Muscle of back (tissue), 11 donors: Measurements from ENCODE around the gene NOMO2. TPM values are rescaled to one million over a fixed set of nuclear protein-coding genes. Genes with fewer than 3 reads are reported as not detected.
"Not testable (repeated sequence)": the region's sequence is repeated elsewhere in the genome, so short reads cannot be mapped to it uniquely, and the experiment has no call there.

Experiments
- DNase-seq, 3 donors: peaks; one replicate each; pipeline versions ENCODE4 v3.0.0 to v3.0.0-alpha.2; 2013
- polyA plus RNA-seq, 10 donors: library from polyadenylated mRNA; unstranded; fragments of 120-200 nt; gene quantifications; one replicate each; pipeline ENCODE4 v1.2.1, GENCODE V29; 2013; ENCODE audit not compliant: insufficient read length in 10 of 10

NOMO2 gene
- polyA plus RNA-seq, 10 donors, result 29.4 to 95.6 (median 61.7) TPM

DNA sequence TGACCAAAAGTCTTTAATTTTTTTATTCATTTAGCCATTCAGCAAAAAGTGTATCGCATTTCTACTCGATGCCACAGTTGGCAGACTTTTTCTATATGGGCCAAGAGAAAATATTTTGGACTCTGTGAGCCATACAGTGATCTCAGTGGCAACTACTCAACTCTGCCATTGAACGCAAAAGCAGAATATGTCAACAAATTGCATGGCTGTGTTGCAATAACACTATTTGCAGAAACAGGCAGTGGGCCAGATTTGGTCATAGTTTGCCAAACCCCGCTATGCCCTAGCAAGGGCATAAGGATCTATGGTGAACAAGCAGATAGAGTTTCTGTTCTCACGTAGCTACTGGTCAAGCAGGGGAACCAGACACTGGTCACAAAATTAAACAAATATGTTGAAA is 18.5 kb upstream of the NOMO2 start:
- not testable (repeated sequence) for DNase-seq

DNA sequence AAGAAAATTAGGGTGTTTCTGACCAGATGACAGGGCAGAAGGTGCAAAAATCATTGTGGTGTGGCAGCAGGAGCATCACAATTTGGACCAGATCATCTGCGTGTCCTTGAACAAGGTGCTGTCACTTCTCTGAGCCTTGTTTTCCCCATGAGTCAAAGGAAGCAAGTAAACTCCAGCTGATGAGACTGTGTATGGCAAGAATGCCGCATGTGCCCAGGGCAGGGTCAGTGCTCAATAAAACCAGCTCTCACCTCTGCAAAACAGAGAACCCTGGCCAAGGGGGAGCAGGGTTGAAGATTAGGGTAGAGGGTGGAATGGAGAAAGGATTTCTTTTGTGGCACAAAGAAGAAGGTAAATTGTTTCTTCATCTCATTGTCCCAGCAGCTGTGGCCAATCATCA is 17.4 kb upstream of the NOMO2 start:
- DNase-seq, result not testable (repeated sequence)

DNA sequence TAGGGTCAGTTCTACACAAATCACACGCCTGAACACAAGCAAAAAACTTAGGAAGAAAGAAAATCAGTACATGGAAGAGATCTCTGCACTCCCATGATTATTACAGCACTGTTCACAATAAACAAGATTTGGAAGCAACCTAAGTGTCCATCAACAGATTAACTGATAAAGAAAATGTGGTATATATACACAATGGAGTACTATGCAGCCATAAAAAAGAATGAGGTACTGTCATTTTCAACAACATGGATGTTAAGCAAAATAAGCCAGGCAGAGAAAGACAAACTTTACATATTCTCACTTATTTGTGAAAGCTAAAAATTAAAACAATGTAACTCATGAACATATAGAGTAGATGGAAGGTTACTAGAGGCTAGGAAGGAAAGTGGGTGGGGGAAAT is 16.0 kb upstream of the NOMO2 start:
- not testable (repeated sequence) for DNase-seq

DNA sequence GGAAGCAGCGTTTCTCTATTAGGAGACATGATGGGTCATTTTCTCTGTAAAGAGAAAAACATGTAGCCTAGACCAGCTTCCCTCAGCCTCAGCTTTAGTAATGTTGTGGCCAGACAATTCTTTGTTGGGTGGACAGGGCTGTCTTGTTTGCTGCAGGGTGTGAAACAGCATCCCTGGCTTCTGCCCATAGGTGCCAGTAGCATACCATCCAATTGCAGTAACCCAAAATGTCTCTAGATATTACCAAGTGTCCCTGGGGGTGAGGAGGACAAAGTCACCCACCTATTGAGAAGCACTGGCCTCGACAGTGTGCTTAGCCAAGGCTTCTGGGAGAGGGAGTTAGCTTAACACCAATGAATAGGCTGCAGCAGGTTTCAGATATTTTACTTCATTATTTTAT is 14.0 kb upstream of the NOMO2 start:
- DNase-seq, result not testable (repeated sequence)

DNA sequence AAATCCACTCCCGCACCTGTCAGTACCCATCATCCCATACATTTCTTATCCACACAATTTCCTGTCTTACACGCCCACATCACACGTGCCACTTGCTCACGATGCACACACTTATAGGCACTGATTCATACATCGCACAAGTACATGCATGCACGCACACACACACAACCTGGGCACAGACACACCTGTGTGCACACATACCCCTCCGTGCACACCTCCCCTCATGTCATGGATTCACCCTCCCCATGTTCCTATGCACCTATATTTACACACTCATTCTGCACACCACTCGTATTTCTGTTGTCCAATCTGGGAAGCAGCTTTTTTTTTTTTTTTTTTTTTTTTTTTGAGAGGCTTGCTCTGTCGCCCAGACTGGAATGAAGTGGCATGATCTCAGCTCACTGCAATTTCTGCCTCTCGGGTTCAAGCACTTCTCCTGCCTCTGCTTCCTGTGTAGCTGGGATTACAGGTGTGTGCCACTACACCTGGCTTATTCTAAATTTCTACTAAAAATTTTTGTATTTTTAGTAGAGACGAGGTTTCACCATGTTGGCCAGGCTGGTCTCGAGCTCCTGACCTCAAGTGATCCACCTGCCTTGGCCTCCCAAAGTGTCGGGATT is 13.5 kb upstream of the NOMO2 start:
- not testable (repeated sequence) for DNase-seq

DNA sequence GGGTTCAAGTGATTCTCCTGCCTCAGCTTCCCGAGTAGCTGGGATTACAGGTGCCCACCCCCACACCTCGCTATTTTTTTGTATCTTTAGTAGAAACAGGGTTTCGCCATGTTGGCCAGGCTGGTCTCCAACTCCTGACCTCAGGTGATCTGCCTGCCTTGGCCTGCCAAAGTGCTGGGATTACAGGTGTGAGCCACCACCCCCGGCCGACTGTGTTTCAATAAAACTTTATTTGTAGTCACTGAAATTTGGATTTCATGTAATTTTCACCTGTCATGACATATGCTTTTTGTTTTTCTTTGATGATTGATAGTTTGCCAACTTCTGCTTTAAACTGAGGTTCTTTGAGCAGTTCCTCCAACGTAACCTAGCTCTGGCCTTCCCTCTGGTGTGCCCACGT is 12.0 kb upstream of the NOMO2 start:
- DNase-seq, result not testable (repeated sequence)

DNA sequence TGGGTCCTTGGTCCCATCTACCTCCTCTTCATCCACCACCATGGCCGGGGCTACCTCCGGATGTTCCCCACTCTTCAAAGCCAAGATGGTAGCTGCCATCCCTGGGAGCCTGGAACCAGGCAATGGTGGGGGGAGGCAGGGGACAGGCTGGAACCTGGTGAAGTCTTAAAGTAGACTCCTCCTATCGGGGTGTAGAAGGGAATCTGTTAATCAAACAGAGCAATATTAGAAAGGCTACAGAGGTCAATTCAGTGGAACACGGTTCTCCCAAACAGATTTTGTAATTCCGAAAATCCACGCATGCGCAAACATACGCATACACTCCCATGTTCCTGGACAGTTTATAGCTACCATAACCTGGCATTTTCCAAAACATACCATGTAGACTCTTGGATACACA is 11.1 kb upstream of the NOMO2 start:
- not testable (repeated sequence) for DNase-seq

DNA sequence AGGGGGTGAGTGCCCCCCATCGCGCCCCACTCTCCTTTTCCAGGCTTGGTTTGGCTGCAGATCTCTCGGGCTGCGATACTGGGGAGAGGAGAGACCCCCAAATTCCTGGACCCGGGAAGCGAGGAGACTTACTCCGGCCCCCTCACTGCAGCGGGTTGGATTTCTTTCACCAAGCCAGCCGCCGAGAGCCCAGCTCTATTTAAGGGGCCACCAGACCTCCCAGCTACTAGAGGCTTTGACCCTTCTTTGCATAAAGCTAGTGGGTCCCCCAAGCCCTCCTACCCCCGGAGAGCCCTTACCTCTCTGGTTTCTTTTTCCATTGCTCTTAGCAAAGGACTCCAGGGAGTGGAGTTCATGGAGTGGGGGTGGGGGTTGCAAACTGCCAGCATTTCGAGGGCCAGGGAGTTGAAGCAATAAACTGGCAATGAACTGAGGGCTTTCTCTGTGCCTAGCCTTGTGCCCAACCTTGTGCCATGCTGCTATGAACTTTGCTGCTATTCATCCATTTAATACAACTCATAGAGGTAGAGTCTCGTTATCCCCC is 9.5 kb upstream of the NOMO2 start:
- not testable (repeated sequence) for DNase-seq

DNA sequence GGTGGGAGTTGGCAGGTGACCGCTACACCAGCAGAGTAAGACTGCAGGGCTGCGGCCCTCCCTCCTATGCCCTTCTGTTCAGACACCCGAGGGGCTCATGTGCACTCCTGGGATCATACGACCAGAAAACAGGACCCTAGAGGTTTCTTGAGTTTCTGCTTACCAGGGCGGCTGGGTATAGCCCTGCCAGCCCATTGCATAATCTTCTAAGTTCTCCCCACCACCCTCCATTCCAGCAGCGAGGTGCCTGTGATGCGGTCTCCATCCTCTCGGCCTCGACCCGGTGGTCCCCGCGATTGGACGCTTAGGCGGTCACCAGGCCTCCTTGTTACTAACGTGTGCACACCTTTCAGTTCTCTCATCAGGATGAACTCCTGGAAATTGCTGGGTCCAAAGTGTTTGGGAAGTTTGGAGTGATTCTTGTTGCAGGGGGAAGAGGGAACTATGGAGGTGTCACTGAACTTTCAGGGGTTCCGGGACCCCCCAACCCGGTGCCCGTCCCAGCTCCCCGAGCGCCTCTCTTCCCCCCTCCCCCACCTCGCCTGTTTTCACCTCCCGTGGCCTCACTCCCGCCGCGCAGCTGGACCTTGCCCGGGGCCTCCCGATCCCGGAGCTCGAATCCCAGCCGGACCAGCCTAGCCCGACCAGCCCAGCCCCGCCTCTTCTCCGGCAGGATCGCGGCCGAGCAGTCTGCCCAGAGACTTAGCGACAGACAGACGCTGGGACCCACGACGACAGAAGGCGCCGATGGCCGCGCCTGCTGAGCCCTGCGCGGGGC is 8.8 kb upstream of the NOMO2 start:
- peak in 1 of 3 donors; percentile 4 for DNase-seq

DNA sequence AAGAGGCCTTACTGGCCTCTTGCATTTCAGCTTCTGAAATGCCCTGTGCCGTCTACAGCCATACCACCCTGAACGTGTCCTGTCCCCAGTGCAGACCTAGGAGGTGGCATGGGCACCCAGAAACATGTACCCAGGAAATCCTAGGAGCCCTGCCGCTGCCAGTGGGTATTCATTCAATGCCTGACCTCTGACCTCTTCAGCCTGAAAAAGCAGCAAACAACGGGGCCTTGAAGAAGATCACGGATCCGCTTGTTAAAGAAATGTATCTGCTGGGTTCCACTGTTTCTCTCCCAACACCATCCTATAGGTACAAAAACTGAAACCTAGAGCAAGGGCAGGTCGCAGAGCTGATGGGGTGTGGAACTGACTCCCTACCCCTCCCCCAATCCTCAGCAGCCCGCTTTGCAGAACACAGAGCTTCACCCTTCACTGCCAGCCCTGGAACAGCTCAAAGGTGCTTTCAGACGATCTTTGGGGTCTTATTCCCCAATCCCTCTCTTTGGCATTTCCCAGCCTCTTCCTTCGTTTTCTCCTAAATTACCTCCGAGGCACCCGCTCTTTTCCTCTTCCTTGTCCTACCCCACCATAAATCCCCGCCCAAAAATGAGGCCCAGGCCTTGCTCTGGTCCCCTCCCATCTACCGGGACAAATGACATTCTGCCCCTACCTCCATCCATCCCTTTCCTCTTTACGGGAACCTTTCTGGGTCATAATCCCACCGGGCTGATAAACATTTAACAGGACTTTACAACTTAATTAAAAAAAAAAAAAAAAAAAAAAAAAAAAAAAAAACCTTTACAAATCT is 1.3 kb downstream of the NOMO2 start:
- not testable (repeated sequence) for DNase-seq

DNA sequence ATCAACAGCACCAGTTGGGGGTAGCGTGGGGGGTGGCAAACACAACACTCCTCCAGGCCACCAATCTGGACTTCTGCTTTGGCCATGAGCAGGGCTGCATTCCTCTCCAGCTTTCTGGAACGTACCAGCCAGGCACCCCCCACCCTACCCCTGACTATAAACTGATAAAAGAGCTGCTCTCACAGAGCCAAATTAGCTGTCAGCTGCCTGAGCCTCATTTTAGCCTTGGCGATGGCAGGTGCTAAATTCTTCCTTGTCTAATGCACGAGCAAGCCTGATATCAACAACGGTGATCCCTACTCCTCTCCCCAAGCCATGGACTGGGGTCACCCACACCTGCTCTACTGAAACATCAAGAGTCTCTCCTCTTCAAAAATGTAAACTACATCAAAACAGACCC is 8.2 kb downstream of the NOMO2 start:
- DNase-seq, result not testable (repeated sequence)

DNA sequence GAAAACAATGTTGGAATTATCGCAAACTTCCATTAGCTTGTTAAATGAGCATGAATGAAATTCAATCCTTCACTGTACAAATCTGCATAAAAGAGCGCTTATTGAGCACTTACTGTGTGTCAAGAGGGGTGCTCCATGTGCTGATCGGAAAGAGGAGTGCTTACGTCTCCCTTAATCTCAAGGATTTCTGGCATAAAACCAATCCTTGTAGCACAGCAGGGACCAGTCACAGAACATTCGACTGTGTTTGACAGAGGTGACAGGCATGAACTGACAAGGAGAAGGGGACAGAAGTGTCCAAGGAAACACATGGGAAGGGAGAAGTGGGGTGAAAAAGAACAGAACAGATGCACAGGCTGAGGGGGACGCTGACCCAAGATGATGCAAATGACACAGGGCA is 14.5 kb downstream of the NOMO2 start:
- not testable (repeated sequence) for DNase-seq

DNA sequence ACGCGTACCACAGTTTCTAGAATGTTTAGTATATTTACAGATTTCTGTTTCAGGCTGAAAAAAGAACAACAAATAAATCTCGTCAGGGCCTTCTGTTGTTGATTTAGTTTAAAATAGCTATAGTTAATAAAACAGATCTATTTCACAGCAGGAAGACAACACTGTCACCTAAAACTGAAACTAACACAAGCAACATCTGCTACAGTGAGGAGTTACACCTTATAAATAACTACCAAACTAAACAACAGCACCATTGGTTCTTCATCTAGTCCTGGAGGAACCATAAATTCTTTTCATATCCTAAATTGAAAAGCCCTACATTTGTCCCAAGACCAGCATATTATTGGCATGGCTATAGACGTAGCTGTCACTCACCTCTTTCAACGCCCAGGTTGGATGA is 15.0 kb downstream of the NOMO2 start:
- not testable (repeated sequence) for DNase-seq

DNA sequence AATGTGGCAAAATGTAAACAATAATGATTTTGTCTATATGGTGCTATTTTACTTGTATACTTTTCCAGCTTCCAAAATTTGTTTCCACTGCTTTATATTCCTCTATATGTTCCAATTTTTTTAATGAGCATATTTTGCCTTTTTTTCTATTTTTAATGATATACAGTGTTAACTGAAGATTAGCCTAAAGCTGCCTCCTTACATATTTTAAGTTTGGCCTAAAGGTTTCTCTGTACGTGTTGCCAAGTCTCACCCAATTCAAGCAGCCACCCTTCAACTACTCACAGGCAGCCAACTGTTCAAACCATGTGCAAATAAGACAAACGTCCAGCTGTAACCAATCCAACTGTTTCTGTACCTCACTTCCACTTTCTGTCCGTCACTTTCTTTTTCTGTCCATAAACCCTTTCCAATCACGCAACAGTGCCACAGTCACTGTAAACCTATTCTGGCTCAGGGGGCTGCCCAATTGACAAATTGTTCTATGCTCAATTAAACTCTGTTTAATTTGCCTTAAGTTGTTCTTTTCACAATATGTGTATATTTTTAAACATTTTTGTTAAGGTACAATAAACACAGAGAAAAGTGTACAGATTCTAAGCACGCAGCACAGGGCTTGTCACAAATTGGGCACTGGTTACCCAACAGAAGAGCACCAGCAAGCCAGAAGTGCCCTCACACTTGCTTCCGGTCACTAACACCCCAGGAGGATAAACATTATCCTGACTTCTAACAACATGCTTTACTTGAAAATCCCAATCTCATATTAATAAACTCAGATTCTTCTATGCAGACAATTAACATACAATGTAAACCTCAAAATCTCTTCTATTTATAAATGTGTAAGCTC is 17.4 kb downstream of the NOMO2 start:
- DNase-seq, result not testable (repeated sequence)

DNA sequence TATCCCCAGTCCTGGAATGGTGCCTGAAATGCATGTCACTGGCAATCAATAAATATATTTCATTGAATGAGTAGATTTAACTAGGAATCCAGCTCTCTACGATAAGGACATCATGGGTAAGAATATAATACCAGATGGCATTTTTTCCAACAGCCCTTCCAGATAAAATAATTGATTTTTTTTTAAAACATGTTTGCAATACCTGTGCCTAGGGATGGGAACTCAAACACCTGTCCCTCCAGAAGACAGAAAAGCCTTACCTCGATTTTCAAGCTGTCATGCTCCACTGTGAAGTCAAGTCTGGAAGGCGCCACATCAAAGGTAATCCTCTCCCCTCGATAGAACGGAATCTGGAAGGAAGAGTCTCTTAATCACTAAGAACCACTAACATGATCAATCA is 20.0 kb downstream of the NOMO2 start:
- not testable (repeated sequence) for DNase-seq

DNA sequence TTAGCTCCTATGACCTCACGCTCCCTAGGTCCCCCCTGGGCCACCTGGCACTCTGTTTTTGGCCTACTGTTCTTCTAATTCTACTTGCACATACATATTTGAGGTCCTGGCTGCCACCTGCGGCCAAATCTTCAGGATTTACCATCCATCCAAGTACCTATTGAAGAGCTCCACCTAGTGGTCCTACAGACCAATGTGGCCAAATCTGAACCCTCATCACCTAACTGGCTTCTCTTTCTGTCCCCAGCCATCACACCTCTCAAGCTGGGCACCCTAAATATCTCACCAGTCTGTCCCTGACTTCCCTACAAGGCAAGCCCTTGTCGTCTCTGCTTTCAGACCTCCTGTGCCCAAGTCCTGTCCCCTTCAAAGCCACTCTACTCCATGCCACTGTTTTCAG is 24.9 kb downstream of the NOMO2 start:
- DNase-seq, result not testable (repeated sequence)

DNA sequence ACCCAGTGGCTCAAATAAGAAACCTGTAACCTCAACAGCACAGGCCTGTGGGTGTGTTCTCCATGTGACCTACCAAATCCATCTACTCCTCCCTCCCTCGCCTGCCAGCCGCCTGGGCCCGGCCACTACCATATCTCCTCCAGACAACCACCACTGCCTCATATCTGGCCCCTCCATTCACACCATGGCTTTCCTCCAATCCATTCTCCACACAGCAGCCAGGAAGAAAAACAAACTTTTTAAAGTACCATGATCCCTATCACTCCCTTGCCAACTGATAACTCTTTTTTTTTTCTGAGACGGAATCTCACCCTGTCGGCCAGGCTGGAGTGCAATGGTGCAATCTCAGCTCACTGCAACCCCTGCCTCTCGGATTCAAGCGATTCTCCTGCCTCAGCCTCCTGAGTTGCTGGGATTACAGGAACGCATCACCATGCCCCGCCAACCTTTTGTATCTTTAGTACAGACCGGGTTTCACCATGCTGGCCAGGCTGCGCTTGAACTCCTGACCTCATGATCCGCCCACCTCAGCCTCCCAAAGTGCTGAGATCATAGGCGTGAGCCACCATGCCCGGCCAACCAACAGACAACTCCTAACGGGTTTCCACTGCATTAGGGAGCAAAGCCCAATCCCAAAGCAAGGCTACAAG is 26.3 kb downstream of the NOMO2 start:
- DNase-seq, result not testable (repeated sequence)

DNA sequence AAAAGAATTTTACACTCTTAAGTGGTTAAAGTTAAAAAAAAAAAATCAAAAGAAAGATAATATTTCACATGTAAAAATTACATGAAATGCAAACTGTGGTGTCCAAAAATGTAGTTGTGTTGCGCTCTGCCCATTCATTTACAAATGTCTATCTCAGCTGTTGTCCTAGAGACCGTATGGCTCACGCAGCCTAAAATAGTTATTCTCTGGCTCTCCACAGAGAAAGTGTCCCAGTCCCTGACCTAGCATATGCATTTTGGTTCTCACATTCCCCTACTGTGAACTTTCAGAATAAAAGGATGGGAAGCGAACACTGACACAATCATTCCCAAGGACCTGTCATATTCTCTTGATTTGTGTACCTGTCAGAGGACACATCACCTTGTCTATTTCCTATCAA is 27.6 kb downstream of the NOMO2 start:
- DNase-seq, result not testable (repeated sequence)

DNA sequence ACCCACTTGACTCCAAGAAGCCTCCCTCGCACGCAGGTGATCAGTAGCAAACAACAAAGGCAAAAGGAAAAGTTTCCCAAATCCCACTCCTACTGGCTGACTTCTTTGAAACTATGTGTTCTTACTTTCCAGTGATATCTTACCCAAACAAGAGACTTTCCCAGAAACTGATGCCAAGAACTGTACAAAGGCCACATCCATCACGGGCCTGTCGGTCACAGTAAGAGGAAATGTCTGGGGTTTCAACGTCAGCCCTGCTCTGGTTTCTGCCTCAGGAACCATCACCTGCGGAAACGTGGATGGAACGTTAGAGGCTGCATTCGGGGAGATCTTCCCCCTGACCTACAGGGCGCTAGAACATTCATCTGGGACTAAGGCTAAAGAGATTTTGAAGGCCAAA is 30.6 kb downstream of the NOMO2 start:
- not testable (repeated sequence) for DNase-seq

DNA sequence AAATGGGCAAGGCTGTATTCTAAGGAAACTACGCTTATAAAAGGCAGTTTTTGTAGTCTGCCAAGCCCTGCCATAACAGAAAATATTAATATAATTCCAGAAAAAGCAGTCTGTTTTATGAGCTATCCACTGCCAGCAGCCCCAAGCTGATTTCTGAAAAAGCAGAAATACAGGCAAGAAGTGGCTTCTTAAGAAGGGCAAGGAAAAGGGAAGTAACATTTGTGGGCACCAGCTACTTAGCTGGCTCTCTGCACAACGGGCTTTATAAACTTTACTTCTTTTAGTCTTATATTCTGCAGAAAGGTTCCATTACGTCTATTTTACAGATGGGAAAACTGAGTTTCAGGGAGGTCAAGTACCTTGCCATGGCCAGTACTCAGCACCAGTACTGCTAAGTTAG is 31.6 kb downstream of the NOMO2 start:
- DNase-seq, result not testable (repeated sequence)

DNA sequence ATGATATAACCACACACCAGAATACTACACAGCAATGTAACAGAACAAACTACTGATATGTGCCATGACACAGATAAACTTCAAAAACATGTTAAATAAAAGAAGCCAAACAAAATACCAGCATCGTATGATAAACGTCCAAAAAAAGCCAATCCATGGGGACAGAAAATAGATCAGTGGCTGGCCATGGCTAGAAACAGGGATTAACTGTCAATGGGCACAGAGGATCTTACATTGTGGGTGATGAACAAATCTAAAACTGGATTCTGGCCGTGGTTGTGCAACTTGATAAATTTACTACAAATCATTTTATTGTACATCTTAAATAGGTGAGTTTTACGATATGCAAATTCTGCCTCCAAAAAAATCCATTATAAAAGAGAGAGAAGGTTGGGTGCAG is 35.4 kb downstream of the NOMO2 start:
- DNase-seq, result not testable (repeated sequence)
